Measurements from ENCODE around the gene SCUBE1. TPM values are rescaled to one million over a fixed set of nuclear protein-coding genes. Genes with fewer than 3 reads are reported as not detected.

The SCUBE1 gene
- polyA plus RNA-seq, 1 of the 3 experiments (the other 2 are of a cell fraction), result 0.56 TPM

DNA sequence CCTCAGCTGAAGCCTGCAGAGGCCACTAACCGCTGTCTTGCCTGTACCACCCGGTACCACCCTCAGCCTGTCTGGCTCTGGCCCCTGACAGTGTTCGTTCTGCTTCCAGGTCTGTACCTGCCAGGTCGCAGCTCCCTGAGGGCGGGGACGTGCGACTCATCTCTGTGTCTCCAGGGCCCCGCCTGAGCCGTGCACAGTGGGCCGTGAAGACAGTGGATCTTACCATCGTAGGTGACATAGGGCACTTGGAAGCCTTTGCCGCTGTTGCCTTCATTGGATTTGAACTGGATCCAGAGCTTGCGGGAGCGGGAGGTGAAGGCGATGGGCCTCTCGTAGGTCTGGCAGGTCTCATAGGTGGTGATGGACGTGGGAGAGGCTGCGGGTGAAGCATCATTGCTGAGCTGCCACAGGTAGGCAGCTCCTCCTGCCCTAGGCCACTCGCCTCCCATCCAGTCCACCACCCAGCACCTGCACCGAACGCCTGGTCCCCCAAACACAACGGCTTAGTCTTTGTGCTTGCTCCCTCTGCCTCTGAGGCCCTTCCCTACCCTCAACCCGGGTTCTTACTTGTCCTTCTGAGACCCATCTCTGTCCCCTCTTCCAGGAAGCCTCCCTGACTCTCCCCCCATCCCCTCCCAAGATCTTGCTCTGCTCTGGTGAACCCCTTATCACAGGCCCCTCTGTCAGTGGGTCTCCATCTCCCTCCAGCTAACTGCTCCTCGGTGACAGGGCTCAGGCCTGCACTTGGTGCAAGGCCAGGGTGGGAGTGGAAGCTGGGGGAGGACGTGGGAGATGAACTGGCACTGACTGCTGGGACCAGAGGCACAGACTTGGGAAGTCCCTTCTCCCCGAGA, 135.1 kb downstream of the SCUBE1 start:
- no peaks in the 10 kb centered on the region for H3K9me2 ChIP-seq
- H2AFZ ChIP-seq (ENCODE audit: low read depth), result no peak overlapping the region
- no peaks in the 10 kb centered on the region for H3K4me1 ChIP-seq (ENCODE audit: control insufficient read depth in 1 of 2, insufficient read depth in 2 of 2, low read depth in 1 of 2, low read length in 1 of 2)
- no peaks in the 10 kb centered on the region for H3K9me3 ChIP-seq
- H4K20me1 ChIP-seq (ENCODE audit: insufficient read depth), result no peaks in the 10 kb centered on the region
- no peaks in the 10 kb centered on the region for H3K36me3 ChIP-seq (replicated peaks in 1 of 2; ENCODE audit: control insufficient read depth in 1 of 2, insufficient read depth in 2 of 2, low read length in 1 of 2)
- H3K27ac ChIP-seq (ENCODE audit: low read depth in 2 of 2, low read length in 1 of 2), result no peak overlapping the region
- H3K4me2 ChIP-seq, result no peak overlapping the region
- no peaks in the 10 kb centered on the region for H3K79me2 ChIP-seq (ENCODE audit: insufficient read depth)
- no peak overlapping the region for H3K9ac ChIP-seq
- POLR2A ChIA-PET, result no interaction called here
- H3F3A ChIP-seq (replicated peaks; ENCODE audit: insufficient read depth), result no peaks in the 10 kb centered on the region
- no peaks in the 10 kb centered on the region for H3K27me3 ChIP-seq (ENCODE audit: insufficient read depth)
- DNase-seq, result no peak
- 42% methylated on average over 7 of the region's 26 CpGs for WGBS (ENCODE audit: low lambda C conversion rate)
- TF ChIP-seq SMC3 (IDR thresholded peaks at IDR 0.05; ENCODE audit: low read depth, low read length), result no peak
- TF ChIP-seq NFIC (IDR thresholded peaks at IDR 0.05; ENCODE audit: borderline replicate concordance), result no peak
- no peak for TF ChIP-seq TEAD4 (IDR thresholded peaks at IDR 0.05; ENCODE audit: borderline replicate concordance, insufficient read depth)
- no peak for TF ChIP-seq MXI1 (IDR thresholded peaks at IDR 0.05; ENCODE audit: low read depth, low read length)
- TF ChIP-seq TCF12 (IDR thresholded peaks at IDR 0.05), result no peak
- no peak for TF ChIP-seq PBX3 (IDR thresholded peaks at IDR 0.05)
- no peak overlapping the region for H3K4me3 ChIP-seq (ENCODE audit: low read depth in 2 of 2, low read length in 1 of 2)
- CTCF ChIA-PET, result no interaction called here

GRCh38 chr22:43207386-43207785, 135.8 kb downstream of the SCUBE1 start:
- Histone ChIP-seq H3K79me2 (ENCODE audit: insufficient read depth) (no peaks in the 10 kb centered on the region), H3K4me3 (ENCODE audit: low read depth in 2 of 2, low read length in 1 of 2) (no peak overlapping the region), H3K4me1 (ENCODE audit: control insufficient read depth in 1 of 2, insufficient read depth in 2 of 2, low read depth in 1 of 2, low read length in 1 of 2) (no peaks in the 10 kb centered on the region), H3K27me3 (ENCODE audit: insufficient read depth) (no peaks in the 10 kb centered on the region), H3K9ac (no peak overlapping the region), H4K20me1 (ENCODE audit: insufficient read depth) (no peaks in the 10 kb centered on the region), H3K36me3 (replicated peaks in 1 of 2; ENCODE audit: control insufficient read depth in 1 of 2, insufficient read depth in 2 of 2, low read length in 1 of 2) (no peaks in the 10 kb centered on the region), H2AFZ (ENCODE audit: low read depth) (no peak overlapping the region), H3K4me2 (no peak overlapping the region), H3F3A (replicated peaks; ENCODE audit: insufficient read depth) (no peaks in the 10 kb centered on the region), H3K27ac (ENCODE audit: low read depth in 2 of 2, low read length in 1 of 2) (no peak overlapping the region), H3K9me2 (no peaks in the 10 kb centered on the region), H3K9me3 (no peaks in the 10 kb centered on the region)
- DNase-seq, result no peak
- ChIA-PET POLR2A (no interaction called here), CTCF (no interaction called here)
- WGBS (ENCODE audit: low lambda C conversion rate), result 90% methylated on average over 8 of the region's 13 CpGs
- TF ChIP-seq CTCF (IDR thresholded peaks at IDR 0.05) (no peak), TCF12 (IDR thresholded peaks at IDR 0.05) (no peak), TAF1 (IDR thresholded peaks at IDR 0.05; ENCODE audit: borderline replicate concordance, low read depth, low read length) (no peak), RAD21 (IDR thresholded peaks at IDR 0.05; ENCODE audit: low read length) (no peak), NRF1 (IDR thresholded peaks at IDR 0.05; ENCODE audit: low read depth, low read length) (no peak), EZH2phosphoT487 (IDR thresholded peaks at IDR 0.05; ENCODE audit: borderline replicate concordance, low read depth) (no peak), FOSL2 (IDR thresholded peaks at IDR 0.05; ENCODE audit: borderline replicate concordance, low read depth) (no peak), MEF2A (IDR thresholded peaks at IDR 0.05; ENCODE audit: borderline replicate concordance, low read depth) (no peak), GABPA (IDR thresholded peaks at IDR 0.05; ENCODE audit: low read depth) (no peak), ELF1 (IDR thresholded peaks at IDR 0.05) (no peak)
- TF ChIP-seq, protein P1, sequence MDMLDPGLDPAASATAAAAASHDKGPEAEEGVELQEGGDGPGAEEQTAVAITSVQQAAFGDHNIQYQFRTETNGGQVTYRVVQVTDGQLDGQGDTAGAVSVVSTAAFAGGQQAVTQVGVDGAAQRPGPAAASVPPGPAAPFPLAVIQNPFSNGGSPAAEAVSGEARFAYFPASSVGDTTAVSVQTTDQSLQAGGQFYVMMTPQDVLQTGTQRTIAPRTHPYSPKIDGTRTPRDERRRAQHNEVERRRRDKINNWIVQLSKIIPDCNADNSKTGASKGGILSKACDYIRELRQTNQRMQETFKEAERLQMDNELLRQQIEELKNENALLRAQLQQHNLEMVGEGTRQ (IDR thresholded peaks at IDR 0.05; ENCODE audit: borderline replicate concordance, low read depth, low read length), result no peak
- TF ChIP-seq, protein P2, sequence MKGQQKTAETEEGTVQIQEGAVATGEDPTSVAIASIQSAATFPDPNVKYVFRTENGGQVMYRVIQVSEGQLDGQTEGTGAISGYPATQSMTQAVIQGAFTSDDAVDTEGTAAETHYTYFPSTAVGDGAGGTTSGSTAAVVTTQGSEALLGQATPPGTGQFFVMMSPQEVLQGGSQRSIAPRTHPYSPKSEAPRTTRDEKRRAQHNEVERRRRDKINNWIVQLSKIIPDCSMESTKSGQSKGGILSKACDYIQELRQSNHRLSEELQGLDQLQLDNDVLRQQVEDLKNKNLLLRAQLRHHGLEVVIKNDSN (IDR thresholded peaks at IDR 0.05; ENCODE audit: borderline replicate concordance, low read depth), result no peak

Measured in SK-N-SH (cell line).